Measurements from ENCODE around the gene SLC30A10.
"Not testable (repeated sequence)": the region's sequence is repeated elsewhere in the genome, so short reads cannot be mapped to it uniquely, and the experiment has no call there.

Gene SLC30A10

GRCh38 chr1:219927298-219927955 is 930 bp downstream of the SLC30A10 start:
- no peak for DNase-seq

- no peak for DNase-seq
Observed at GRCh38 chr1:219926363-219926998, 1.9 kb downstream of the SLC30A10 start.

DNA sequence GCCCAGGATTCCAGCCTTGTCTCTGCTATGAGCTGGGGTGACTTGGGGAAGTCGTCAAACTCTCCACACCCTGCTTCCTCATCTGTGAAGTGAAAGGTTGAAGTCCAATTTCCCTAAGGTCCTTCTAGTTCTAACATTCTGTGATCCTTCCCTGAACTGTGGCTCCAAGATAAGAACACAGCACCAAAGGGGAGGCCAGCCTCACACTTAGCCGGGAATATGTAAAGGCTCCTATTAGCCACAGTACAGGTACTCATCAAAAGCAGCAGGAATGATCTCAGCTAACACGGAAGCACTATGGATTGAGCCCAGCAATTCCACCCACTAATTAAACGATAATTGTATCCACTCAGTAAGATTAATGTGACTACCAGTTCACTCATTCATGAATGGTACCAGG is 4.0 kb downstream of the SLC30A10 start:
- no peak for DNase-seq

DNA sequence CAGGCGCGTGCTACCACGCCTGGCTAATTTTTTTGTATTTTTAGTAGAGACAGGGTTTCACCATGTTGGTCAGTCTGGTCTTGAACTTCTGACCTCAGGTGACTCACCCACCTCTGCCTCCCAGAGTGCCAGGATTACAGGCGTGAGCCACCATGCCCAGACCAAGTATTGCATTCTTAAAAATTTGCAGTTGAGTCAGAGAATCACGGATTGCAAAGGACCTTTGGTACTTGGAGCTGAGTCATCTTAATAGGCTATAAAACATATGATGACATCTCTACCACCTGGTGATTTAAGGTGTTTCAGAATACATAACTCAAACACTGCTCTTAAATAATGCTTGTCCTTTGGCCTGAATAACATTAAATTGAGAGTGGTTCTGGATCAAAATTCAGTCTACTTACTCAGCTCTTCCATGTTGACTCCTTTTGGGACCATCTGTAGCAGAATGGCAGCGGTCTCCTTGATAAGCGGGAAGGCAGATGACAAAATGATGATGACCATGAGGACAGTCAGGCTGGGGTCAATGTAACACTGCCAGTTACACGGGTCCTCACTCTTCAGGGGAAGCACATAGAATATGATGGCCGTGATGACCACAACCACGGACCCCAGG is 10.4 kb downstream of the SLC30A10 start:
- DNase-seq, result no peak

DNA sequence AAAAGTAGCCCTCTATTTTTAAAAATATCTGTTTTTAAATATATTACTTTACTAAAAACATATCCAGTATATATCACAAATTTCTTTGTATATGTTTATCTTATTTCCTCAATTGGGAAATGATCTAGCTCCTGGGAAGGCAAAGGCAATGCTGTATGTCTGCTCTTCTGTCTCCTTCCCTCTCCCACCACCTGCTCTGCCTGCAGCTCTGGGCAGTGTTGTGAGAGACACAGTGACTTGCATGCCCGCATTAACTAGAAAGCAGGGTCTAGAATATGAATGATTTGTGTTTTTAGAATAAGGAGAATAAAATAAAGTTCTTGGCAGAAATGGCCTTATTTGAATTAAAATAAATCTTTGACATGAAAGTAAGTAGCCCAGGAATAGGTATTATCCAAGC is 11.1 kb downstream of the SLC30A10 start:
- DNase-seq, result no peak

- DNase-seq, result no peak
Observed at GRCh38 chr1:219916257-219916656, 12.1 kb downstream of the SLC30A10 start.

GRCh38 chr1:219913005-219913770 is 15.2 kb downstream of the SLC30A10 start:
- no peak for DNase-seq

DNA sequence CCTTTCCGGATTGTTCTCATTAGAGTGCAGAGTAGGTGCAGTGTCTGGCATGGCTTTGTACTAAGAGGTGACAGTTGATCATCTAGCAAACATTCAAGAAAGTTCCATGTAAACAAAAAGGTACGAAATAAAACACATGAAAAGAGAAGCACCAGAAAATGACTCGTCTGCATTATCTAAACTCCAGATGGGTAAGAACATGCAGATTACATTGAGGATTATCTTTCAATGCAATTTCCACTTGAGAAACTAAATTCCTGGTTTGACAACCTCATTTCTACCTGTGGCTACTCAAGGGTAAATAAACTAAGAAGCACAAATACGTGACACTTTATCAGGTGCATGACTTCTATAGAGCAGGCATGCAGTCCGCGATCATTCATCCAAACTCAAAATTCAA is 17.6 kb downstream of the SLC30A10 start:
- no peak for DNase-seq

GRCh38 chr1:219909476-219909875 is 18.9 kb downstream of the SLC30A10 start:
- DNase-seq, result no peak

DNA sequence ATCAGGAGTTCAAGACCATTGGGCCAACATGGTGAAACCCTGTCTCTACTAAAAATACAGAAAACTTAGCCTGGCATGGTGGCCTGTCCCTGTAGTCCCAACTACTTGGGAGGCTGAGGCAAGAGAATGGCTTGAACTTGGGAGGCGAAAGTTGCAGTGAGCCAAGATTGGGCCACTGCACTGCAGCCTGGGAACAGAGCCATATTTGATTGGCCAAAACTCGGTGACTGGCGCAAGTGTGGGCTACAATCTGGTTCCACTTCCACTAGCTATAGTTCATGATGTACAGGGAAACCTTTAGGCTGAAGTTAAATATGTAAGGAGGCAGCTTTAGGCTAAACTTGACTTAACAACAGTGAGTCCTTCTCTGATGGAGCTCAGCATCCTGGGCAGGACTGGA is 20.2 kb downstream of the SLC30A10 start:
- no peak for DNase-seq

- no peak for DNase-seq
Observed at GRCh38 chr1:219907772-219908070, 20.6 kb downstream of the SLC30A10 start.

DNA sequence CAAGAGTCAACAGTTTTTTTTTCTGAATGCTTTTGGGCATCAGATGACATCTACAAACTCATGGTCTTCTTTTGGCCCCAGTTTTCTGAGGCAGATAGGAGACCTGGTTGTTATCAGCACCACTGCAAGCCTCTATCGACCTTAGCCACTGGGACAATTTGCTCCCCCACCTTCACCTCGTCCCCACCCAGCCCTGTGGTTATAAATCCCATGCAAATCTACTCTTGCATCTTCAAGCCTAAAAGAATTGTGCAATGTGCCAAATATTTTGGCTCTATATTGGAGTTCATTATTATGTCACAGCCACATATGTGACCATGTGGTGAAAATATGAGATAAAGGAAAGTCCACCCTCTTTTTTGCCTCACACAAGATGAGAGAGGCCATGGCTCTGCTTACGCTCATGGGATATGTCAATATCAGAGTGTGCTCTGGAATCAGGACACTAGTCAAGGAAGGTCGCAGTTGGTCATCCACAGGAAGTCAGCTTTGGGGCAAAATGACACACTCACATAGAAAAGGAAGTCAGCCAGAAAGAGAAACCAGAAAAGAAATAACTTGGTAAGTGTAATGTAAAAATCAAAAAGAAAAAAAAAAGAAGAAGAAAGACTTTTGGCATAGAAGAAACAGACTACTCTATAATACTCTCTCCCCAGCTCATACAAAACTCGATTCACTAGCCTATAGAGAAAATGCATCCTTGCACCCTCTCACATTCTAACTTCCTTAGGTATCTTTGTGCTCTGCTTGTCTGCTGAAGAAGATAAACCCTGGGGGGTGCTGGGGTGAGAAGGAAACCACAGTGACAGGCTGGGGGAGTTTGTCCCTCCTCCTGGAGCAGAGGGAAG is 21.2 kb downstream of the SLC30A10 start:
- no peak for DNase-seq

DNA sequence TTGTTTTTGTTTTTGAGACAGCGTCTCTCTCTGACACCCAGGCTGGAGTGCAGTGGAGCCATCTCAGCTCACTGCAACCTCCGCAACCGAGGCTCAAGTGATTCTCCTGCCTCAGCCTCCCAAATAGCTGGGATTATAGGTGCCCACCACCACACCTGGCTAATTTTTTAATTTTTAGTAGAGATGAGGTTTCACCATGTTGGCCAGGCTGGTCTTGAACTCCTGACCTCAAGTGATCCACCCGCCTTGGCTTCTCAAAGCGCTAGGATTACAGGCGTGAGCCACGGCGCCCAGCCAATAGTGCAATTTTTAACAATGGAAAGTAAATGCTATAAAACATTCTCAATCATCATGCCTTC is 21.8 kb downstream of the SLC30A10 start:
- not testable (repeated sequence) for DNase-seq

- no peak for DNase-seq
Observed at GRCh38 chr1:219905524-219905923, 22.8 kb downstream of the SLC30A10 start.

DNA sequence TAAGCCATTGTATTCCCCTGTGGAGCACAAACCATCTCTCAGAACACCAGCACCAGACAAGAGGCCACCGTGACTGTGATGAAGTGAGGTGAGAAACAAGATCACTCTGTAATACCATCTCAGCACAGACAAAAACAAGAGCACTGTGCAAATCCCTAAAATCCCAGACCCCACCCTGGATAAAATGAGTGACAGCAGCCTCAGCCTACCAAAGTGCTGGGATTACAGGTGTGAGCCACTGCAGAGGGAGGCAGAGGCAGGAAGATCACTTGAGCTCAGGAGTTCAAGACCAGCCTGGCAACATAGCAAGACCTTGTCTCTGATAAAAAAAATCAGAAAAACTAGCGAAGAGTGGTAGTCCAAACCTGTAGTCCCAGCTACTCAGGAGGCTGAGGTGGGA is 23.4 kb downstream of the SLC30A10 start:
- DNase-seq, result no peak

- DNase-seq, result no peak
Observed at GRCh38 chr1:219903353-219903871, 24.9 kb downstream of the SLC30A10 start.

DNA sequence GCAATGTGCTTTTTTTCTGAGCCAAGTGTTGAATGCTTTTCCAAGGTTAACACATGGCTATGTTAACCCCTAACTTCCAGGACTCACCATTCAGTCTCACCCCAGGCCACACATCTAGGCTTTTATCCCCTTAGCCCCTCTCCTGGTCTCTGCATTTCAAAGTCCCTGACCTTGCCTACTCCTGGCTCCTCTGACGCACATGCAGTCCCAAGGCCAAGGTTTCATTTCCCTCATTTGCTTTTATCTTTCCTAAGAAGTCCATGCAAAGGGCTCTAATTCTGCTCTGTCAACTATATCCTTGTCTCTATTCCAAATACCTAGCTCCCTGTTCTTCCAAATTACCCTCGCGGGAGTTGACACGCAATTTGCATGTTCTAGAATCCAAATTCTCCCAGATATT is 25.4 kb downstream of the SLC30A10 start:
- no peak for DNase-seq

DNA sequence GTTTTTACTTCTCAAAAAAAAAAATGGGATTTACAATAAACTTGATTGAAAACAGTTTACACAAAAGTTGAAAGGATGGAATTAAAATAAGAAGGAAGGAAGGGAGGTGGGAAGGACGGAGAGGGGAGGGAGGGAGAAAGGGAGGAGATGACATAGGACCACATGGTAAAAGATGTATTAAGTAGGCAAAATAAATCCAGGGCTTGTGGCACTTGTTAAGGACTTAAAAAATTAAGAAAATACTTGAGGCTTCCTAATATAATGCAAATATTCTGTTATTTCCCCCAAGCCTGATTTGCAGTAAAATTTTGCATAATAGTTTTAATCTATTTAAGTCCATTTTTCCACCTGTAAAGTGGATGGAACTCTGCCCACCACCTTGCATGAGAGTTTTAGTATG is 27.5 kb downstream of the SLC30A10 start:
- no peak for DNase-seq

- DNase-seq, result no peak
Observed at GRCh38 chr1:219900201-219900600, 28.2 kb downstream of the SLC30A10 start.

DNA sequence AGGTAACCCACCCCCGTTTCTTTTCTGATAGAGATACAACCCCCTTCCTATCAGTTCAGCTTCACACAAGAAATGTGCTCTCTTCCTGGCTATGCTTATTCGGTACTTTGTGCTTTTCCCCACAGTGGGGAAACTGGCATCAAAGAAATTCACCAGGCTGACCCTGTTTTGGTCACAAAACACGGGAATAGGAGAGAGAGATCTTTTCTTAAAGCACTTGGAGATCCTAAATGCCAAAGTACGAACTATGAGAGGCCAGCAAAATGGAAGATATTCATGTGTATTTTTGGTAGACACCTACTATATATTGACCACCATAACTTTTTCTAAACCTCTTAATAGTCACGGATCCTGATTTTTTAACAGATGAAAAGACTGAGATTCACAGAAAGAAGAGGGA is 30.0 kb downstream of the SLC30A10 start:
- DNase-seq, result no peak

DNA sequence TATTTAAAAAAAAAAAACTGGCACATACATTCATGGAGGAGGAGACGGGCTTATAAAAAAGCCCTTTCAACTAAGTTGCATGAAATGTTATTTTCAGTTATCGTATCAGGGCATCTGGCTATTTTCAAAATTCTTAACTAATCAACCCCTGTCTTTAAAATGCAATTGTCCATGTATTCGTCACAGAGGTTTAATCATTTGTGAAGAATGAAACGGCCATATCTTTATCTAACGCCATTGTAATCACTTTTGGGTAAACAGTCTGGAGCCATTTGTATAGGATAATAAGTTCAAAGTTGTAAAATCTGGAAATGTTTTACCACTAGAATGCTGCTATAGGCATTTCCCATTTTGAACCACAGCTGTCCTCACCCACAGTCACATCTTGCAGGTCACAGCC is 30.4 kb downstream of the SLC30A10 start:
- no peak for DNase-seq

GRCh38 chr1:219892271-219892670 is 36.1 kb downstream of the SLC30A10 start:
- DNase-seq, result not testable (repeated sequence)

DNA sequence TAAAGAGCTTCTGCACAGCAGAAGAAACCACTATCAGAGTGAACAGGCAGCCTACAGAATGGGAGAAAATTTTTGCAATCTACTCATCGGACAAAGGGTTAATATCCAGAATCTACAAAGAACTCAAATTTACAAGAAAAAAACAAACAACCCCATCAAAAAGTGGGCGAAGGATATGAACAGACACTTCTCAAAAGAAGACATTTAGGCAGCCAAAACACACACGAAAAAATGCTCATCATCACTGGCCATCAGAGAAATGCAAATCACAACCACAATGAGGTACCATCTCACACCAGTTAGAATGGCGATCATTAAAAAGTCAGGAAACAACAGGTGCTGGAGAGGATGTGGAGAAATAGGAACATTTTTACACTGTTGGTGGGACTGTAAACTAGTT is 36.5 kb downstream of the SLC30A10 start:
- not testable (repeated sequence) for DNase-seq
